HCT116 (cell line): ENCODE results near the gene BTF3. TPM values are rescaled to one million over a fixed set of nuclear protein-coding genes. Genes with fewer than 3 reads are reported as not detected.
A peak's percentile ranks its signal among the peaks of the same experiment; 100 is the strongest.

Experiments used
- ATAC-seq: fragments of 200-7000 bp; cut with Tn5 transposase; 2 replicates; pipeline ENCODE4 v1.9.1; 2020; ENCODE audit warnings: mild to moderate bottlenecking, moderate library complexity
- BruUV-seq: library from RNA; stranded (reverse); fragments of 400-500 nt; replicated peaks from 2 replicates; lab custom pipeline; 2021; lab: Mats Ljungman, UMichigan
- CTCF ChIA-PET: fragments of 300-600 bp; sonication (Branson Sonifier 250); formaldehyde crosslinking; loops from one replicate; lab custom pipeline; 2021; ENCODE audit warnings: antibody characterized with exemption; lab: Charles Lee
- POLR2A ChIA-PET: fragments of 300-600, 350-600 bp; sonication (Branson Sonifier 250); formaldehyde crosslinking; loops from one replicate; lab custom pipeline; 2021; ENCODE audit warnings: antibody characterized with exemption; lab: Charles Lee
- RAD21 ChIA-PET, 2 experiments: fragments of 300-600 bp; sonication (Branson Sonifier 250); formaldehyde crosslinking; loops; one replicate each; lab custom pipeline; 2023; ENCODE audit warnings: low total read pairs in 2 of 2; ENCODE audit not compliant: uncharacterized antibody in 2 of 2, unreplicated experiment in 2 of 2, low non-redundant PET in 1 of 2; lab: Charles Lee
- DNase-seq: peaks from one replicate; pipeline ENCODE4 v3.0.0-alpha.2; 2010; ENCODE audit warnings: low read depth, low spot score
- H2AFZ ChIP-seq: fragments of 200-600 bp; shearing (Covaris generic), sonication (generic); 2 replicates; pipeline ENCODE4 v1.6.1; 2017; ENCODE audit warnings: low read depth, mixed run types, mixed read lengths, antibody characterized with exemption, low read length; ENCODE audit not compliant: poor library complexity, severe bottlenecking
- H3K27ac ChIP-seq: 2 replicates; pipeline ENCODE4 v1.5.1; 2012; ENCODE audit warnings: low read depth, low read length
- H3K27me3 ChIP-seq: fragments of 200-600 bp; sonication (generic); 2 replicates; pipeline ENCODE4 v1.6.1; 2016; ENCODE audit warnings: mixed run types, low read length, mixed read lengths; ENCODE audit not compliant: insufficient read depth
- H3K36me3 ChIP-seq, 2 experiments: fragments of 200-500 bp in 1 of 2; fragments of 200-600 bp in 1 of 2; sonication (Bioruptor generic) in 1 of 2; sonication (generic) in 1 of 2; 2 replicates each; pipeline versions ENCODE4 v1.5.1 to v1.6.1; 2014 to 2016; ENCODE audit warnings: low read length in 2 of 2, inconsistent platforms in 1 of 2, mixed read lengths in 1 of 2, mixed run types in 1 of 2; ENCODE audit not compliant: insufficient read depth in 2 of 2, control insufficient read depth in 1 of 2
- H3K4me1 ChIP-seq, 2 experiments: fragments of 200-600 bp in 1 of 2; sonication (generic) in 1 of 2; 2 replicates each; pipeline versions ENCODE4 v1.5.1 to v1.6.1; 2012 to 2017; ENCODE audit warnings: low read length in 2 of 2, inconsistent platforms in 1 of 2, mild to moderate bottlenecking in 1 of 2, mixed read lengths in 1 of 2, mixed run types in 1 of 2, moderate library complexity in 1 of 2; ENCODE audit not compliant: insufficient read depth in 2 of 2, control insufficient read depth in 1 of 2
- H3K4me2 ChIP-seq: fragments of 200-600 bp; sonication (generic); 2 replicates; pipeline ENCODE4 v1.6.1; 2017; ENCODE audit warnings: mixed run types, low read length, mixed read lengths
- H3K4me3 ChIP-seq, 2 experiments: fragments of 200-600 bp in 1 of 2; sonication (generic) in 1 of 2; replicated peaks in 1 of 2; 2 replicates each; pipeline ENCODE4 v1.5.1; 2011 to 2016; ENCODE audit warnings: low read length in 2 of 2, control low read depth in 1 of 2, low read depth in 1 of 2, mild to moderate bottlenecking in 1 of 2, mixed read lengths in 1 of 2, mixed run types in 1 of 2
- H3K79me2 ChIP-seq: fragments of 200-600 bp; sonication (generic); 2 replicates; pipeline ENCODE4 v1.6.1; 2017; ENCODE audit warnings: mild to moderate bottlenecking, mixed run types, low read length, moderate library complexity, mixed read lengths; ENCODE audit not compliant: insufficient read depth
- H3K9ac ChIP-seq: fragments of 200-600 bp; sonication (generic); 2 replicates; pipeline ENCODE4 v1.6.1; 2016; ENCODE audit warnings: low read length, mixed read lengths
- H3K9me2 ChIP-seq: fragments of 200-600 bp; sonication (generic), shearing (Covaris generic); 2 replicates; pipeline ENCODE4 v1.6.1; 2017; ENCODE audit warnings: mixed run types, mild to moderate bottlenecking, moderate library complexity; ENCODE audit not compliant: insufficient read depth
- H3K9me3 ChIP-seq, 2 experiments: fragments of 200-500 bp in 1 of 2; fragments of 200-600 bp in 1 of 2; sonication (Bioruptor generic) in 1 of 2; sonication (generic) in 1 of 2; 2 replicates each; pipeline ENCODE4 v1.6.1; 2014 to 2017; ENCODE audit warnings: low read length in 2 of 2, mixed read lengths in 2 of 2, inconsistent platforms in 1 of 2, low read depth in 1 of 2, mild to moderate bottlenecking in 1 of 2, mixed run types in 1 of 2, moderate library complexity in 1 of 2; ENCODE audit not compliant: control insufficient read depth in 1 of 2, insufficient read depth in 1 of 2
- H4K20me1 ChIP-seq: fragments of 200-600 bp; sonication (generic), shearing (Covaris generic); 2 replicates; pipeline ENCODE4 v1.6.1; 2017; ENCODE audit warnings: mixed run types, mild to moderate bottlenecking, moderate library complexity; ENCODE audit not compliant: insufficient read depth
- ATF3 ChIP-seq: IDR thresholded peaks from 2 replicates; pipeline ENCODE4 v1.6.1; 2012
- CEBPB ChIP-seq: IDR thresholded peaks from 2 replicates; pipeline ENCODE4 v1.6.1; 2012; ENCODE audit warnings: low read depth
- EGR1 ChIP-seq: IDR thresholded peaks from 2 replicates; pipeline ENCODE4 v1.6.1; 2012; ENCODE audit warnings: low read depth
- FOSL1 ChIP-seq: IDR thresholded peaks from 2 replicates; pipeline ENCODE4 v1.6.1; 2012; ENCODE audit warnings: low read depth
- MAX ChIP-seq: IDR thresholded peaks from 2 replicates; pipeline ENCODE4 v1.6.1; 2012
- POLR2A ChIP-seq: IDR thresholded peaks from 2 replicates; pipeline ENCODE4 v1.7.0; 2011; ENCODE audit warnings: borderline replicate concordance; ENCODE audit not compliant: insufficient read depth, insufficient read length; ENCODE audit errors: extremely low read depth
- REST ChIP-seq: IDR thresholded peaks from 2 replicates; pipeline ENCODE4 v1.6.1; 2012; ENCODE audit warnings: low read depth
- YY1 ChIP-seq: IDR thresholded peaks from 2 replicates; pipeline ENCODE4 v1.6.1; 2011; ENCODE audit warnings: low read length, low read depth, moderate library complexity, mild to moderate bottlenecking; ENCODE audit not compliant: insufficient replicate concordance; ENCODE audit errors: extremely low read depth
- ZFX ChIP-seq: fragments of 450-650 bp; IDR thresholded peaks from 2 replicates; pipeline ENCODE4 v1.6.1; 2017
- intact Hi-C: fragments of 100-400 bp; cut with micrococcal nuclease; formaldehyde crosslinking; loops from 2 replicates; pipeline ENCODE4 v1.10.0; 2022
- total RNA-seq: library from RNA; stranded (reverse); gene quantifications from one replicate; pipeline ENCODE4 v1.2.1, GENCODE V29; 2021; ENCODE audit not compliant: unreplicated experiment

Gene BTF3
- total RNA-seq, 1 experiment from 2014 or later: 868 TPM

- Histone ChIP-seq H3K4me3 (no peak overlapping the region), H3K27ac (no peak overlapping the region), H4K20me1 (no peaks in the 10 kb centered on the region), H3K36me3 (no peaks in the 10 kb centered on the region), H3K9me2 (no peaks in the 10 kb centered on the region), H3K9ac (no peak overlapping the region), H3K4me2 (no peak overlapping the region), H2AFZ (peak overlapping the region; percentile 3), H3K9me3 (no peaks in the 10 kb centered on the region), H3K27me3 (no peaks in the 10 kb centered on the region), H3K79me2 (no peaks in the 10 kb centered on the region), H3K4me1 (peaks cover 0 to 4% of the 10 kb centered on the region in 2 experiments; a peak in 1 of 4 replicates)
- BruUV-seq: no TSS peak
- no peak for DNase-seq
- ChIA-PET CTCF (no interaction called here), RAD21 (interaction anchor here in 1 of 2 experiments (0.7 kb wide), 1 partner anchor 439 kb away, joined by 3 read pairs; no protein-coding TSS in a partner anchor), POLR2A (no interaction called here)
- intact Hi-C loops: no loop called here
- TF ChIP-seq REST (no peak), CEBPB (no peak), POLR2A (no peak), FOSL1 (no peak), ZFX (no peak), EGR1 (no peak), YY1 (no peak), ATF3 (no peak), MAX (no peak)
- no peak for ATAC-seq
Observed at GRCh38 chr5:73542020-73542419, 43.8 kb downstream of the BTF3 start.
